GM18861 (cell line): ENCODE measurements around the gene NDUFV3.
A peak's percentile ranks its signal among the peaks of the same experiment; 100 is the strongest.
"Not testable (repeated sequence)": the region's sequence is repeated elsewhere in the genome, so short reads cannot be mapped to it uniquely, and the experiment has no call there.

Experiments used
- ATAC-seq: cut with Tn5 transposase; IDR thresholded peaks from one replicate; pipeline ENCODE4 v1.9.1; 2021; ENCODE audit not compliant: unreplicated experiment

NDUFV3 gene

GRCh38 chr21:42855937-42856335 lies 37.2 kb upstream of the NDUFV3 start:
- no peak for ATAC-seq

- no peak for ATAC-seq
These were observed 35.9 kb upstream of the NDUFV3 start for GRCh38 chr21:42857216-42857615.

GRCh38 chr21:42858185-42858847 lies 34.8 kb upstream of the NDUFV3 start:
- no peak for ATAC-seq

- ATAC-seq = no peak
These were observed 33.9 kb upstream of the NDUFV3 start for GRCh38 chr21:42858957-42859890.

- ATAC-seq = no peak
These were observed 33.2 kb upstream of the NDUFV3 start for GRCh38 chr21:42859891-42860230.

- no peak for ATAC-seq
These were observed 32.8 kb upstream of the NDUFV3 start for GRCh38 chr21:42860345-42860744.

- ATAC-seq = no peak
These were observed 31.7 kb upstream of the NDUFV3 start for GRCh38 chr21:42861311-42861847.

- no peak for ATAC-seq
These were observed 31.2 kb upstream of the NDUFV3 start for GRCh38 chr21:42861848-42862400.

GRCh38 chr21:42862774-42863503 lies 30.2 kb upstream of the NDUFV3 start:
- no peak for ATAC-seq

- ATAC-seq = no peak
These were observed 29.6 kb upstream of the NDUFV3 start for GRCh38 chr21:42863504-42863870.

GRCh38 chr21:42864286-42864685 lies 28.8 kb upstream of the NDUFV3 start:
- no peak for ATAC-seq

- no peak for ATAC-seq
These were observed 28.0 kb upstream of the NDUFV3 start for GRCh38 chr21:42864815-42865775.

- ATAC-seq = no peak
These were observed 27.3 kb upstream of the NDUFV3 start for GRCh38 chr21:42865776-42866160.

- ATAC-seq = no peak
These were observed 24.9 kb upstream of the NDUFV3 start for GRCh38 chr21:42868196-42868595.

GRCh38 chr21:42873096-42873495 lies 20.0 kb upstream of the NDUFV3 start:
- ATAC-seq = no peak

- not testable (repeated sequence) for ATAC-seq
These were observed 17.3 kb upstream of the NDUFV3 start for GRCh38 chr21:42875811-42876210.

GRCh38 chr21:42878678-42878992 lies 14.5 kb upstream of the NDUFV3 start:
- ATAC-seq = peak; percentile 18

- ATAC-seq = peak; percentile 78
These were observed 13.9 kb upstream of the NDUFV3 start, which contains the start of gene WDR4 for GRCh38 chr21:42878993-42879787. TSS of gene WDR4 (minus strand) at chr21:42879539. CDS start at chr21:42879495, 44 bp downstream.

- ATAC-seq = no peak
These were observed 12.8 kb upstream of the NDUFV3 start for GRCh38 chr21:42880352-42880751.
